Activated T-cell treated with anti-CD3 and anti-CD28 coated beads, Interleukin-2, amount 50 U/mL, for 1 hour (primary cell): ENCODE data around the gene POU4F1.
"Not testable (repeated sequence)": the region's sequence is repeated elsewhere in the genome, so short reads cannot be mapped to it uniquely, and the experiment has no call there.

Experiments
- DNase-seq: peaks from one replicate; pipeline ENCODE4 v3.0.0-alpha.2; 2020

The POU4F1 gene

GRCh38 chr13:78603240-78603957, at the start of gene POU4F1:
Gene POU4F1, minus strand, starts transcription at chr13:78603552. Its CDS starts 226 bp downstream, at chr13:78603326.
- DNase-seq = peak; percentile 64

GRCh38 chr13:78652651-78653050, 49.3 kb upstream of the POU4F1 start:
- DNase-seq = no peak

GRCh38 chr13:78650717-78651083, 47.3 kb upstream of the POU4F1 start:
- no peak for DNase-seq

- DNase-seq = no peak
Measured at GRCh38 chr13:78649997-78650716, 46.8 kb upstream of the POU4F1 start.

- DNase-seq = not testable (repeated sequence)
Measured at GRCh38 chr13:78647109-78647678, 43.8 kb upstream of the POU4F1 start.

- no peak for DNase-seq
Measured at GRCh38 chr13:78638216-78638615, 34.9 kb upstream of the POU4F1 start.

- no peak for DNase-seq
Measured at GRCh38 chr13:78636495-78636894, 33.1 kb upstream of the POU4F1 start.

- no peak for DNase-seq
Measured at GRCh38 chr13:78632996-78633395, 29.6 kb upstream of the POU4F1 start.

- DNase-seq = no peak
Measured at GRCh38 chr13:78631077-78631476, 27.7 kb upstream of the POU4F1 start.

GRCh38 chr13:78630511-78630910, 27.2 kb upstream of the POU4F1 start:
- DNase-seq = no peak

- no peak for DNase-seq
Measured at GRCh38 chr13:78625384-78625783, 22.0 kb upstream of the POU4F1 start.

GRCh38 chr13:78623132-78623531, 19.8 kb upstream of the POU4F1 start:
- DNase-seq = no peak

GRCh38 chr13:78620936-78621470, 17.7 kb upstream of the POU4F1 start:
- no peak for DNase-seq

GRCh38 chr13:78618411-78618810, 15.1 kb upstream of the POU4F1 start:
- DNase-seq = no peak

- no peak for DNase-seq
Measured at GRCh38 chr13:78611040-78611439, 7.7 kb upstream of the POU4F1 start.

GRCh38 chr13:78610381-78610883, 7.1 kb upstream of the POU4F1 start:
- no peak for DNase-seq

GRCh38 chr13:78609464-78610205, 6.3 kb upstream of the POU4F1 start:
- no peak for DNase-seq

GRCh38 chr13:78608688-78609463, 5.5 kb upstream of the POU4F1 start:
- DNase-seq = no peak

- DNase-seq = no peak
Measured at GRCh38 chr13:78608252-78608687, 4.9 kb upstream of the POU4F1 start.

GRCh38 chr13:78607409-78608251, 4.3 kb upstream of the POU4F1 start:
- no peak for DNase-seq
